Measurements from ENCODE around the gene MOGAT1.
"Not testable (repeated sequence)": the region's sequence is repeated elsewhere in the genome, so short reads cannot be mapped to it uniquely, and the experiment has no call there.

The MOGAT1 gene

DNA sequence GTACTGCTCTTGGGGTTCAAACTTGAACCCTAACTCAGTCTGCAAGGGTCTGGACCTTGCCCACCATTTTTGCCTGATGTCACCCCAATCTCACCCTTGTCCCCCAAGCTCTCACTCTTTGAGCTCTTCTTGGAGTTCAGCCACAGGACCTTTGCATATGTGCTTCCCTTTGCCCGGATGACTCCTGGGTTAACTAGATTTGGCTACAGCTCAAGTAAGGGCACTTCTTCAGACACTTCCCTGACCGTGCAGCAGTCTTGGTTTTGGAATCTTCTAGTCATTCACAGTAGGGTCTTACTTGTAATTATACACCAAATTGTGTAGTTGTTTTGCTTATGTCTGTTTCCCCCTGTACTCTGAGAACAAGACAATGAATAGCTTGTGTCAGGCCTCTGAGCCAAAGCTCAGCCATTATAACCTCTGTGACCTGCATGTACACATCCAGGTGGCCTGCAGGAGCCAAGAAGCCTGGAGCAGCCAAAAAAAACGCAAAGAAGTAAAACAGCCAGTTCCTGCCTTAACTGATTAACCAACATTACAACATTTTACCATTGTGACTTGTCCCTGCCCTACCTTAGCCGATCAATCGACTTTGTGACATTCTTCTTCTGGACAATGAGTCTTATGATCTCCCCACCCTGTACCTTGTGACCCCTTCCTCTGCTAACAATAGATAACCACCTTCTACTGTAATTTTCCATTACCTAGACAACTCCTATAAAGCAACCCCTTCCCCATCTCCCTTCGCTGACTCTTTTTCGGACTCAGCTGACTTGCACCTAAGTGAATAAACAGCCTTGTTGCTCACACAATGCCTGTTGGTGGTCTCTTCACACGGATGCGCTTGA, 1.0 kb upstream of the MOGAT1 start:
- no peak for DNase-seq

DNA sequence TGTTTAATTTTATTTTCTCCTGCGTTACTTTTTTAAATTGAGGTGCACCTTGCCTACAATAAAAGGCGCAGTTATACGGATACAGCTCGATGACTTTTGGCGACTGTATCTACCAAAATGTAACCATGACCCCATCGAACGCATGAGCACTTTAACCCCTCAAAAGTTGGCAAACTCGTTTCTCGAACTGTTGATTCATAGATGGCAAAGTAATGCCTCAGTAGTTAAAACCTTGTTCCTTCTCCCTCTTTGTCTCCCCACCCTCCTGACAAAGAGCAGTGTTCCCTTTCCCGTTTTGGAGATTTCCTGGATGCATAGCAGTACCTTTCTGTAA, 577 bp downstream of the MOGAT1 start:
- no peak for DNase-seq

DNA sequence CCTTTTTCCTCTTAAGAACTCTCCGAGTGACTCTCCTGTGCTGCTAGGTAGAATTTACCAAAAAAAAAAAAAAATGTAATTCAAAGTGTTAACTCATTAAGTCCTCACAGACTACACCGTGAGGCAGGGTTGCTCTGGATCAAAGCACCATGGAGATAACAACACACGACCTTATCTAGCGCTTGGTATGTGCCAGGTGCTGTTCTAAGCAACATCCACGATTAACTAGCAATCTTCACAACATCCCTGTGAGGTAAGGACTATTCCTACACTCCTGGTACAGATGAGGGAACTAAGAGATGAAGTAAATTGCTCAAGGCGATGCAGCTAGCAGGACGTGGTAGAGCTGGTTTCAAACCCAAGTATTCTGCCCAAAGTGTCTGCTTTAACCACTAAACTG, 1.8 kb downstream of the MOGAT1 start:
- DNase-seq = no peak

DNA sequence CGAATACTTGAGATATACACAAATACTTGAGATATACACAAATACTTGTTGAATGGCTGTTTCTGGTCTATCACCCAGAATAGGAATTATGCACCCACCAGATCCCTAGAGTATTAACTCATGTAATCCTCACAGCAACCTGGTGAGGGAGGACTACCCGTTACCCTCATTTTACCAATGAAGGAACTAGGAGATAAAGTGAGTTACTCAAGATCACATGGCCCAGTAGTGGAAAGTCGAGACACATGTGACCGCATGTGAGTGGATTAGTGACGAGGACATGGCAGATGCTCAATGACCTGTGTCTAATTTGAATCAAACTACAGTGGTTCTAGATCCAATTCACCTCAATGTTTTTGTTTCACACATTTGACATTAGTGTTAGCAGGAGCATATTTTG, 2.4 kb downstream of the MOGAT1 start:
- no peak for DNase-seq

DNA sequence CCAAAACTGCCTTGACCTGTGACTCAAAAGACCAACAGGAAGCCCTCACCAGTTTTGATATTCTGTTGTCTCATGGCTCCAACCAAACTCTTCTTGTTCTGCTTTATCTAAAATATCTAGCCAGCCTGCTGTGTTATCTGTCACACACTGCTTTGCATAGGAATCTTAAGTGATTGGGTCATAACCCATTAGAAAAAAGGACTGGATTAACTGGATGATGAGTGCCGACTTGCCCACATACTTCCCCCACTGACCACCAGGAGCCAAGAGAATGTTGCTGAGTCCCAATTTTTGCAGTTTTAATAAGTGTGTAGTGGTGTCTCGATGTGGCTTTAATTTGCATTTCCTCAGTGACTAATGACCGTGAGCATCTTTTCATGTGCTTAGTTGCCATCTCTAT, 6.5 kb downstream of the MOGAT1 start:
- no peak for DNase-seq

DNA sequence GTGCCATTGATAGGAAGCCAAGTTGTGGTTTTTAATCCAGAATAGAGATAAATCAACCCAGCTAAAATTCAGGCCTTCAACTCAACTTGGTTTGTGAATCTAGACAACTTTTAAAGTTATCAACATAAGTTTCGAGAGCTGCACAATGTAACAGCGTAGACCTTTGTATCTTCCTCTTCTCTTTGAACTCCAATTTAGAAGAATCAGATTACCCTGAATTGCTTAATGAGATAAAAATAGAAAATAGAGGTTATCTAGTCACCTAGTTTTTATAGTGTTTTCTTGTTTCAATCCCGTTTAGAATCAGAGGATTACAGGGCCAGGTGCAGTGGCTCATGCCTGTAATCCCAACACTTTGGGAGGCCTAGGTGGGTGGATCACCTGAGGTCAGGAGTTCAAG, 12.3 kb downstream of the MOGAT1 start:
- no peak for DNase-seq

DNA sequence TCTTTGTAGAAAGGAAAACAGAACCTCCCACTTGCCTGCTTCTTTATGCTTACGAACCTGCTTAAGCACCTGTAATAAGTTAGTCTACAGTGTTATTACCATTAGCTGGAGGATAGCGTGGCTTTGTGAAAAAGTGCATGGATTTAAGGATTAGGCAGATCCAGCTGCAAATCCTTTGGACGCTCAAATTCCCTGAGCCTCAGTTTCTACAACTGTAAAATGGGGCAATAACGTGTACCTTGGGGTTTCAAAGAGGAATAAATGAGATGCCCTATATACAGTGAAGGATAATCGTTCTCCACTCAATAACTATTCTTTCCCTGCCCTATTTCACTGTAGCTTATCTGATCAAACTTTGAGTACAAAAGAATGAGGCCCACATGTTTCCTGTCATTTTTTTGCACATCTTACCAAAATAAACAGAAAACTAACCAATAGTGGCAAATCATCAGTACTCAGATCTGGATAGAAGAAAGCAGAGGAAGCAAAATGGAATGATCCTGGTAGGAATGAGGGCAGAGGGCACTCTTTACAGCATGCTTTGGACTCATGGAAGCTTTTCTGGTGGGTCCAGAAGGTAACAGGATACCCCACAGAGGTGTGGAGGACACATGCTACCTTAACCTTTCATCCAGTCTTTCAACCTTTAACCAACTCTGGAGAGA, 14.8 kb downstream of the MOGAT1 start:
- DNase-seq = no peak

DNA sequence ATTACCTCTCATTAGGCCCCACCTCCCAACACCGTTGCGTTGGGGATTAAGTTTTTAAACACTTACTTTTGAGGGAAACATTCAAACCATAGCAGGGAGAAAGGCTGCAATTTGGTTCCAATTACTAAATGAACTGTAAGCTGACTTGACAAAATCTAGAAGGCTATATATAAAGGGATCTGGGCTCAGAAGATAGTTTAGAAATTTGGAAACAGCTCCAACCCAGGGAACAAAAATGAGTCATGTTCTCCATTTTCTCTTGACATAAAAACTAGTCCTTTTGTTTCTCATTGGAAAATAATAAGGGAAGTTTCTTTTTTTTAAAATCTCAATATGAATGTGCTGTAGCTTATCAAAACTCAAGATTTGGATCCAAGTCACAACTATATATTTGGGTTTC, 17.5 kb downstream of the MOGAT1 start:
- DNase-seq = no peak

DNA sequence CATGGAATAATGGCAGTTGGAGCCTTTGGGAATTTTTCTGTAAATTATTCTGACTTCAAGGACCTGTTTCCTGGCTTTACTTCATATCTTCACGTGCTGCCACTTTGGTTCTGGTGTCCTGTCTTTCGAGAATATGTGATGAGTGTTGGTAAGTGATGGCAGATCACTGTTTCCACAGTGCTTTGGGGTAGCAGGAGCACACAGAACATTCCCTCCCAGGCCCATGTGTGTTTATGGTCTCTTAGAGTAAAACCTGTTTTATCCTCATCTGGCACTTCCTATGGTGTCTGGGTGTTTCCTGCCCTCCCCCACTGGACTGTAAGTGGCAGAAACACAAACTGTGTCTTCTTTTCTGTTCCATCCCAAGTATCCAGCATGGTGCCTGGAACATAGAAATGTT, 17.9 kb downstream of the MOGAT1 start:
- DNase-seq = no peak

DNA sequence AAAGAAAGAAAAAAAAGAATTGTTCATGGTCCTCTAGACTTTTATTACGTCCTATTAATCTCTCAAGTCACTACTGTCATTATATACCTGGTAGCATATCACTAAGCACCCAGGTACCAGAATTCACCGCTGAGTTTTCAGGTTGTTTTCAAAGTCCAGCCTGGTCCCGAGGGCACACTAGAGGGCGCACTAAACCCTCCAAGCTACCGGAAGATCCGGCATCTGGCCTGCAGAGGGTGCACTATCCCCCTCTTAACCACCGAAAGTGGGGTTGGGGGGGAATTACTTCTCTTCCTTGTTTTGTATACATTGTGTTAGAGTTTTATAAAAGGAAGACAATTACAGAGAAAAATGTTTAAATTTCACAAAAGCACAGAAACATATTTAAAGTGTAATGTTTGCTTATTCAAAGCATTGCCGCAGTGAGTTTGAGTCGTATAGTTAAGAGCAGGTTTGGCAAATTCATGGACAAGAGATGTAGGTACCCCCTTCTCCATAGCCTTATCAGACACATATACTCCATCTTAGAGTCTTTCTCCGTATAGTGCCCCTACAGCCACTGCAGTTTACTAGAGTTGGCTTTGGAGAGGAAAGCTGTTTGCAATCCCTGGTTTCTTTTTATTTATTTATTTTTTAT, 19.2 kb downstream of the MOGAT1 start:
- peak; percentile 65 for DNase-seq

DNA sequence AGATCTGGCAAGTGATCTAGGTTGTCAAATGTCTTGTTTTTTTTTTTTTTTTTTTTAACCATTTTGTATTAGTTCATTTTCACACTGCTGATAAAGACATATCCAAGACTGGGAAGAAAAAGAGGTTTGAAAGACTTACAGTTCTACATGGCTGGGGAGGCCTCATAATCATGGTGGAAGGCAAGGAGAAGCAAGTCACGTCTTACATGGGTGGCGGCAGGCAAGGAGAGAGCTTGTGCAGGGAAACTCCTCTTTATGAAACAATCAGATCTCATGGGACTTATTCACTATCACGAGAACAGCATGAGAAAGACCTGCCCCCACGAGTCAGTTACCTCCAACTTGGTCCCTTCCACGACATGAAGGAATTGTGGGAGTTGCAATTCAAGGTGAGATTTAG, 22.0 kb downstream of the MOGAT1 start:
- DNase-seq = not testable (repeated sequence)

DNA sequence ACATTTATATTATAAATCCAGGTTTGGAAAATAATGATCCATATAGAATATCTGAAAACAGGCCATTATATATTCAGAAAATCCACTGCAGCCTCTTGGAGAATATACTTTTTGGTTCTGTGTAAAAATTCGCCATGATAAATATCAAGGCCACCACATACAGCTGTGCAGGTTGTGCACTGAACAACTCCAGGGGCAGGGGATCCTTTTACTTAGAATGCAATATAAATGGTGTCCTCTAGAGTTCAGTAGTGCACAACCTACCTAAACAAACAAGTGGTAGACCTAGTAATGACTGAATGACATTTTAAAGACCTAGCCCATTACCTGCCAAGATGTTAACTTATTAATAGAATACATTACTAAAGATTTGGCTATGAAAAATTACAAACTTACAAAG, 22.4 kb downstream of the MOGAT1 start:
- DNase-seq = no peak

DNA sequence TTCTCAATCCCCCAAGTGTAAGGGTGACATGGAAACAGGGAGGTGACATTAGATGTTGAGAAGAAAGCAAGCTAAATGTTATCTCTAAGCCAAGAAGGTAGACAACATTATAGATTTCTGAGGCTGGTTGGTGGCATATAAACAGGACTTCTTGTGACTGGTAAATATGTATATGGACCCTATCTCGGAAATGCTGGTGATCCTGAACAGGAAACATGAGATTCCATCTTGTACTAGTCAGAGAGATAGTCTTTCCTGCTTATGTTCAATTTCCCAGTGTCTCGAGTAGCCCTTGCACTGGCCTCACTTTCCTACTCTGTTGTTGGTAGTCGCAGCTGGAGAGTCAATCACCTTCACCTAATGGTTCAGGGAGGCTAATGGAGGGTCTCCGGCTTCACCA, 26.8 kb downstream of the MOGAT1 start:
- DNase-seq = no peak

DNA sequence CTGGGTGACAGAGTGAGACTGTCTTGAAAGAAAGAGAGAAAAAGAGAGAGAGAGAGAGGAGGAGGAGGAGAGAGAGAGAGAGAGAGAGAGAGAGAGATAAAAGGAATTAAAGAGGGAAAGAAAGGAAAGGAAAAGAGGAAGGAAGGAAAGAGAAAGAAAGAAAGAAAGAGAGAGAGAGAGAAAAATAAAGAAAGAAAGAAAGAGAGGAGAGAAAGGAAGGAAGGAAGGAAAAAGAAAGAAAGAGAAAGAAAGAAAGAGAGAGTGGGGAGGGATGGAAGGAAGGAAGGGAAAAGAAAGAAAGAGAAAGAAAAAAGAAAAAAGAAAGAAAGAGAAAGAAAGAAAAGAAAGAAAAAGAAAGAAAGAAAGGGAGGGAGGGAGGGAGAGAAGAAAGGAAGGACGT, 29.8 kb downstream of the MOGAT1 start:
- DNase-seq = no peak

DNA sequence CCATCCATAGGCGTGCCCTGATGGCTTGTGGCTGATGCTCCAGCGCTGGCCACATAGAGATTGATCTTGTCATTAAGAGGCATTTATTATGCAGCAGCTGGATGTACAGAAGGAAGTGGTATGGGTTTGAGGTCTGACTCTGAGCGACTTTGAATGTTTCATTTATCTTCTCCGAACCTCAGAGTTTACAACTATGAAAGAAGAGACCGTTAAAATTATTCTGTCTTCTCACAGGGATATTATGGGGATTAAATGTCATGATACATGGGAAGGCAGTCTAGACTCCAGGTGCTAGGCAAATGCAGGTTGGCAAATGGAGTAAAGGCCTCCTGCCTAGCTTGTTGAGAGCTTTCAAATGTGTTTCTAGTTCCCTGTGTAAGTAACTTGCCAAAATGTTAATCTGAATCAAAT, 30.3 kb downstream of the MOGAT1 start:
- no peak for DNase-seq

DNA sequence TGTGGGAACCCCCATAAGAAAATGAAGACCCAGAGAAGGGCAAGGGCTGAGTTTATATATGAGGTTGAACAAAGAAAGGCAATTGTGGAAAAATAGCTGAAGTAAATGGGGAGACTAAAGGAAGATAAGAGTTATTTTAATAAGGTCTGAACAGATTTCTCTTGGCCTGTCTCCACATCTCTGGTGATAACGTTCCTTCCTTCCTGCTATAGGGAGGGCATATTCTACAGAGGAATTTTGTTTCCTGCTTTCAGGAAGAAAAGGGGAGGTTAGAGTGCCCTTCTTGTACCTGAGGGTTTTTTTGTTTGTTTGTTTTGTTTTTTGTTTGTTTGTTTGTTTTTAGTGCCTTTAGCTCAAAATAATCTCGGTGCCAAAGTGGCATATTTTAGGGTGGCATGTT, 31.6 kb downstream of the MOGAT1 start:
- no peak for DNase-seq

DNA sequence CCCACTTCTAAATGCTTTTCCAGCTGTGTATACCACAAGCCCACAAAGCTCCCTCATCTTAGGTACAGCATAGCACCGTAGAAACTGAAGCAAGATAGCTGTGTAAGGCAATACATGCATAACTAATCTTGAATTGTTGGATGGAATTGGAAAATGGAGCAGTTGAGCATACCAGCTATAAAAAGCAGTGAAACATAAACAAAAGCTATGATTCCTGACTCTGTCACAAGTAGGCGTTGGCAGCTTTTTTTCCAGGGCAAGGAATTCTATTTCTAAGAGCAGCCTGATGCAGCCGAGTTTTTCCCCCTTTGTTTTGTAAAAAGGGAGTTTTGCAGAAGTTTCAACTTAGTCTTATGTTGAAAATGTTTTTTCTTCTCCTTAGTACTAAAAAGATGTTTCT, 32.4 kb downstream of the MOGAT1 start:
- no peak for DNase-seq

DNA sequence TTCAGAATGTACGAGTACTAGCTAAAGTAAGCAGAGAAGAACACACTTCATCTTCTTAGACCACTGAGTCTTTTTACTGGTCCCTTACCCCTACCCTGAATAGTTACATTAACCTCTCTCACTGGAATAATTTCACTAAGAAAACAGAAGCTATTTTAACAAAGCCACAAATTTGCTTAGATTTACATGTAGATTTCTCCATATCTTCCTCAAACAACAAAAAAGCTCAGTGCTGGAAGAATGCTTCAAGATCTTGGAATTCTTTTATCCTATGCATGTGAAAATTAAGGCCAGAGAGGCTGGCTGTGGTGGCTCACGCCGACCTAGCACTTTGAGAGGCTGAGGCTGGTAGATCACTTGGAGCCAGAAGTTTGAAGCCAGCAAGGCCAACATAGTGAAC, 35.2 kb downstream of the MOGAT1 start:
- no peak for DNase-seq

DNA sequence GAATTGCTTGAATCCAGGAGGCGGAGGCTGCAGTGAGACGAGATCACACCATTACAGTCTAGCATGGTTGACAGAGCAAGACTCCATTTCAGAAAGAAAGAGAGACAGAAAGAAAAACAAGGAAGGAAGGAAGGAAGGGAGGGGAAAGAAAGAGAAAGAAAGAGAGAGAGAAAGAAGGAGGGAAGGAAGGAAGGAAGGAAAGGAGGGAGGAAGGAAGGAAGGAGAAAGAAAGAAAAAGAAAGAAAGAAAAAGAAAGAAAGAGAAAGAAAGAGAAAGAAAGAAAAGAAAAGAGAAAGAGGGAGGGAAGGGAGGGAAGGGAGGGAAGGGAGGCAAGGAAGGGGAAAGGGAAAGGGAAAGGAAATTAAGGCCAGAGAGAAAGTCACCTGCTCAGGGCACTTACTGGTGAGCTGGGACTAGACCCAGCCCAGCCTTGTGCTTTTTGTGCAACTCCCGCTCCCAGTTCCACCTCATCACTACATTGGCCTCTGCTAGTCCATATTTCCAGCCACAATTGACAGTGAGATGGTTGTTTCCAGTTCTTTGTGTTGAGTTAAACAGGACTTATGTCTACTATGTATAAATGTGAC, 35.7 kb downstream of the MOGAT1 start:
- DNase-seq = no peak

DNA sequence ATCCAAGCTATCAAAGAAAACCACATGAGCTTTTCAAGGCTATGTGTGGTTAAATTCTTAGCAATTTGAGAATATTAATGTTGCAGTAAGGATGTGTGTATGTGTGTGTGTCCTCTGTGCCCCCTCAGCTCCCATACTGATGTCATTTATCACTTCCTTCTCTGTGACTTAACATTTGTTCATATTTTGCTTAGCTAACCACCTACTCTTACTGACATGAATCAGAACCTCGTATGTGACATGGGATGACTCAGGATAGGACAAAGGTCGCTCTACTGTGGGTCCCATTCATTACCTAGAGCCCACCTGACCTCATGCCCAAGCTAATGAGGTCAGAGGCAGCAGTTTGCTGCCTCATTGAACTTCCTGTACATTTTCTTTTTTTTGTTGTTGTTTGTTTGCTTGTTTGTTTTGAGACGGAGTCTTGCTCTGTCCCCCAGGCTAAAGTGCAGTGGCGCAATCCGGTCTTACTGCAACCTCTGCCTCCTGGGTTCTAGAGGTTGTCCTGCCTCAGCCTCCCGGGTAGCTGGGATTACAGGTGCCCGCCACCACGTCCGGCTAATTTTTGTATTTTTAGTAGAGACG, 36.3 kb downstream of the MOGAT1 start:
- DNase-seq = no peak

DNA sequence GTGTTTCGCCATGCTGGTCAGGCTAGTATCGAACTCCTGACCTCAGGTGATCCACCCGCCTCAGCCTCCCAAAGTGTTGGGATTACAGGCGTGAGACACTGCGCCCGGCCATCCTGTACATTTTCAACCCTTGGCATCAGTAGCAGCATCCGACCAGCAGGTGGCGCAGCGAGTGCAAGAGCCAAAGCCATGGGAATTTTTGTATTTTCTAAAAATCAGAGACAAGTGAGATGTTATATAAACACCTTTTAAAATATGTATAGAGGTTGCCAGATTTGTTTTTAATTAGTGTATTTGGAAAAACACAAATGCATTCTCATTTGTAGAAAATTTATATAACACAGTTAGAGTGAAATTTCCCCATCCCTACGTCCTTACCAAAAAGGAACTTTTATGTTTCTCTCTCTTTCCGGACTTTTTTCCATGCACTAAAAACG, 36.8 kb downstream of the MOGAT1 start:
- peak; percentile 80 for DNase-seq

DNA sequence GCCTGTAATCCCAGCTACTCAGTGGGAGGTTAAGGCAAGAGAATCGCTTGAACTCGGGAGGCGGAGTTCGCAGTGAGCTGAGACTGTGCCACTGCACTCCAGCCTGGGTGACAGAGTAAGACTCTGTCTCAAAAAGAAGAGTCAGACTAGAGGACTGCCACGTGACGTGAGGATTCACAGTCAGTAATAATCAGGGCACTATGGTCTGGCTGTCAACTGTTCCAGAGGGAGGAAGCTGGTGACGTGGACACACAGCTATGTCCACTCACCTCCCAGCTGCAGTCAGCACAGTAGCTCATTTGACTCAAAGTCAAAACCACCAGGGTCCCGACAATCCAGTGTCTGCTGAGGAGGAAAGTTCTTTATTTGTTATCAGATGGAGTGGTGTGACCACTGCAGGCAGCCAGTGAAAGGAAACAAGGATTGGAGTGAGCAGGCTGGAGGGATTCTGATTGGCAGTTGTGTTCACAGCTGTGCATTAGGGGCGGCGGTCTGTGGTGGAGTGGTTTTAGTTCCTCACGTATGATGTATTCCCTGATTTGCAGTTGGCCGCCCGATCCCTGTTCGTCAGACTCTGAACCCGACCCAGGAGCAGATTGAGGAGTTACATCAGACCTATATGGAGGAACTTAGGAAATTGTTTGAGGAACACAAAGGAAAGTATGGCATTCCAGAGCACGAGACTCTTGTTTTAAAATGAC, 37.9 kb downstream of the MOGAT1 start:
- DNase-seq = no peak

DNA sequence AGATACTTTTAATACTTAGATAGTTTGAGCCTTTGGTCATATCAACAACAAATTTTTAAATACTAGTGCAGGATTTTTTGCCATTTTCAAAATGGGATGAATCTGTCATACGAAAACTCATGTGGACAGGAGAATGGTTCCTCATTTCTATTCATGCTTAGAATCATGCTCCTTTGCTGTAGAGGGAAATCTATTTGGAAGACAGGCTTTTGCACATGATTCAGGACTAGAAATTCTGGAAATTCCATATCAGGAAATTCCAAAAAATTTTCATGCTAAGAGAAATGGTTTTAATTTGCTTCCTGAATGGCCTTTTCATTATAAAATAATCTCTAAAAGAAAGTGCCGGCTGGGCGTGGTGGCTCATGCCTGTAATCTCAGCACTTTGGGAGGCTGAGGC, 39.3 kb downstream of the MOGAT1 start:
- no peak for DNase-seq

All from activated CD4-positive, CD25-positive, alpha-beta regulatory T cell treated with anti-CD3 and anti-CD28 coated beads, Interleukin-2, amount 50 U/mL, for 72 hours (primary cell).